NCI-H510A treated with DMSO at 0.1 percent for 48 hours (cell line): ENCODE results near the gene GAA.
"Not testable (repeated sequence)": the region's sequence is repeated elsewhere in the genome, so short reads cannot be mapped to it uniquely, and the experiment has no call there.

Experiments used
- DNase-seq: peaks from one replicate; lab custom pipeline; 2025; lab: John Stamatoyannopoulos, UW

GAA gene

DNA sequence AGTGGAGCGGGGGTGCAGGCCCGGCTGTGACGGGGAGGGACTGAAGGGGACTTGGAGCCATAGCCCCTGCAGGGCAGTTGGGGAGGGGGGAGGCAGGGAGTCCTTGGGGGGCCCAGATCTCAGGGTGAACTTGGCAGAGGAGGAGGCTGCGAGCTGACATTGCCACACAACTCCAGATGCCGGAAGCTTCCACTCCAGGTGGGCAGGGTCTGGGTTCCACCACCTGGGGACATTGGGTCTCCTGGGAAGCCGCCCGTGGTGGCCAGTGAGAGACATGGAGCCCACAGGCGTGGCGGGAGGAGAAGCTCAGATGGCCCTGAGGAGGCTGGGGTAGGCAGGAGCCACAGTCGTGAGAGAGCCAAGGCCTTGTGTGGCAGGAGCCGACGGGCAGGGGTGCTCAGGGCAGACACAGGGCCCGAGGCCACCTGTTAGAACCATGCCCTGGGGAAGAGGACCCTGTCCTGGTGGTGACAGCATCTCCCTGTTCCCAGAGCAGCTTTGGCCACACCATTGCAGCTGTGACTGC is 18.2 kb upstream of the GAA start:
- DNase-seq, result no peak

DNA sequence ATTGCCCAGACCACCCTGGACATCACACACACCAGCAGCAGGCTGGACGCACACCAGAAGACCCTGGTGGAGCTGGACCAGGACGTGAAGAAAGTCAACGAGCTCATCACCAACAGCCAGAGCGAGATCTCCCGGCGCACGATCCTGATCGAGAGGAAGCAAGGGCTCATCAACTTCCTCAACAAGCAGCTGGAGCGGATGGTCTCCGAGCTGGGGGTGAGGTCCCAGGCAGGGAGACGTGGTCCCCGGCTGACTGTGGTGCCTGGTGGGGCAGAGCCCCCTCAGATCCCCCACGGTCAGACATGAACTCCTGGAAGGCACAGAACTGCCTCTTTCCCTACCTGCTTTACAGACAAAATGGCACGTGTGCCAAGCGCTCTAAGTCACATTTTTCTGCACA is 16.6 kb upstream of the GAA start:
- DNase-seq, result no peak

- no peak for DNase-seq
Measured at GRCh38 chr17:80086081-80086480, 15.3 kb upstream of the GAA start.

- no peak for DNase-seq
Measured at GRCh38 chr17:80086616-80087015, 14.8 kb upstream of the GAA start.

GRCh38 chr17:80087346-80088265 is 13.8 kb upstream of the GAA start:
- DNase-seq, result no peak

DNA sequence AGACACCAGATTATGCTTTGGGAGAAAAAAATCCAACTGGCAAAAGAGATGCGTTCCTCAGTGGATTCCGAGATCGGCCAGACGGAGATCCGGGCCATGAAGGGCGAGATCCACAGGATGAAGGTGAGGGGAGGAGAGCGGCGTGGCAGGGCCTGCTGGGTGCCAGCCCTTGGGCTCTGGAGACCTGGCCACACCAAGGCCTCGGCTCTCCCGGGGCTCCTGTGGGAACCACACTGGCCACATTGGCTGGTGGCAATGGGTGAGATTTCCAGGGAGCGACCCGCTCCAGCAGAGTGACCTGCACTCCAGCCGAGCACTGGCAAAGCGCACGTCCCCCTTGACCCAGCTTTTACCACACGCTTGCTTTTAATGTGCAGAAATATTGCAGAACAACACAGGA is 11.6 kb upstream of the GAA start:
- no peak for DNase-seq

GRCh38 chr17:80090164-80090563 is 11.2 kb upstream of the GAA start:
- not testable (repeated sequence) for DNase-seq

DNA sequence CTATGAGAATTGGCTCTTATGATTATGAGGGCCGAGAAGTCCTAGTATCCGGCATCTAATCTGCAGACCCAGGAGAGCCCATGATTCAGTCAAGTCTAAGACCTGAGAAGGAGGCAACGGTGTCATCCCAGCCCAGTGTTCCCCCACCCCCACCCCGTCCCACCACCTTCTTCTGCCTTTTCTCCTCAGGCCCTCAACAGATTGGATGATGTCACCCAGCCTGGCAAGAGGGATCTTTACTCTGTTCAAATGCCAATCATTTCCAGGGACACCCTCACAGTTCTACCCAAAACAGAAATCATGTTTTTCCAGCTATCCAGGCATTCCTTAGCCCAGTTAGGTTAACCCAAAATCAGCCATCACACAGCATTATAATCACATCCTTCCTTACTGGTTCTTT is 10.0 kb upstream of the GAA start:
- no peak for DNase-seq

- DNase-seq, result no peak
Measured at GRCh38 chr17:80092959-80093358, 8.4 kb upstream of the GAA start.

DNA sequence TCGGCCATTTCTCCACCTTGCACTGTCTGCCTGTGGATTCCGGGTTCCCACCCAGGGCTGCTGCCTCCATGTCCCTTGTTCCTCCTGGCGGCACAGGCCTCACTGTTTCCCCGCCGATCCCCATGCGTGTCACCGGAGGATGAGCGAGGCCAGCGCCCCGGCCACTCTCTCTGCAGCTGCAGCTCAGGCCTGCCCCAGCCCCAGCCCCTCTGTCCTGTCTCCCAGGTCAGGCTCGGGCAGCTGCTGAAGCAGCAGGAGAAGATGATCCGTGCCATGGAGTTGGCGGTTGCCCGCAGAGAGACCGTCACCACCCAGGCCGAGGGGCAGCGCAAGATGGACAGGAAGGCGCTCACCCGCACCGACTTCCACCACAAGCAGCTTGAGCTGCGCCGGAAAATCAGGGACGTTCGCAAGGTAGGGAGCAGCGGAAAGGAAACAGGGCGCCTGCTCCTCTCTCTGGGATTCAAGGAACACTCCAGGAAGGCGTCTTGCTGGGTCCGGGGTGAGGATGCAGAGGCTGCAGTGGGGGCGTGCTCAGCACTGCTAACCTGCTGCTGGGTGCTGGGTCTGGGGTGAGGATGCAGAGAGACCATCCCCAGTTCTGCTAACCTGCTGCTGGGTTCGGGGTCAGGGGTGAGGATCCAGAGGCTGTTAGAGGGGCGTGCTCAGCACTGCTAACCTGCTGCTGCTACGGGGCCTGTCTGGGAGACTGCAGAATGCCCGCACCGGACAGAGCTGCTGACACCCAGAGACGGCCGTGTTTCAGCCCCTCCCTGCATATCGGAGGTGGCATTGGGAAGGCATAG is 6.1 kb upstream of the GAA start:
- DNase-seq, result no peak

GRCh38 chr17:80095844-80096475 is 5.4 kb upstream of the GAA start:
- no peak for DNase-seq

DNA sequence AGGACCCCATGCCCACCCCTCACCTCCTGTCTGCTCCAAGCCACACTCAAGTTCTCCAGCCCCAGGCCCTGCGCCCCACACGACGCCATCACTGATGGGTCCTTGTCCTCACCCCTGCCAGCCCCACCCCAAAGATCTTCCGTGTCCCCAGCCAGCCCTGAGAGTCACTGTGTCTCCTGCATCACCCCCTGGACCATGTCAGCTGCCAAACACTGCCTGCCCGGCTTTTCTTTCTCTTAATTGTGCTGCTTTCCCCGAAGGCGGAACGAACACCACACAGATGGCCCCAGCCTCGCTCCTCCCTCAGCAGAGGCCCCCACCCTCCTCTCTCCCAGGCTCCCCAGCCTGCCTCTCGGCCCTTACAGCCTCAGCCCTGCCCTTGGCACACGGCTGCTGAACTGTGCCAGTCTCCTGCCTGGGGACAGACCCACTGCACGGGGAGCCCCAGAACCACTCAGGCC is 4.8 kb upstream of the GAA start:
- DNase-seq, result no peak

GRCh38 chr17:80097127-80097621 is 4.2 kb upstream of the GAA start:
- no peak for DNase-seq

DNA sequence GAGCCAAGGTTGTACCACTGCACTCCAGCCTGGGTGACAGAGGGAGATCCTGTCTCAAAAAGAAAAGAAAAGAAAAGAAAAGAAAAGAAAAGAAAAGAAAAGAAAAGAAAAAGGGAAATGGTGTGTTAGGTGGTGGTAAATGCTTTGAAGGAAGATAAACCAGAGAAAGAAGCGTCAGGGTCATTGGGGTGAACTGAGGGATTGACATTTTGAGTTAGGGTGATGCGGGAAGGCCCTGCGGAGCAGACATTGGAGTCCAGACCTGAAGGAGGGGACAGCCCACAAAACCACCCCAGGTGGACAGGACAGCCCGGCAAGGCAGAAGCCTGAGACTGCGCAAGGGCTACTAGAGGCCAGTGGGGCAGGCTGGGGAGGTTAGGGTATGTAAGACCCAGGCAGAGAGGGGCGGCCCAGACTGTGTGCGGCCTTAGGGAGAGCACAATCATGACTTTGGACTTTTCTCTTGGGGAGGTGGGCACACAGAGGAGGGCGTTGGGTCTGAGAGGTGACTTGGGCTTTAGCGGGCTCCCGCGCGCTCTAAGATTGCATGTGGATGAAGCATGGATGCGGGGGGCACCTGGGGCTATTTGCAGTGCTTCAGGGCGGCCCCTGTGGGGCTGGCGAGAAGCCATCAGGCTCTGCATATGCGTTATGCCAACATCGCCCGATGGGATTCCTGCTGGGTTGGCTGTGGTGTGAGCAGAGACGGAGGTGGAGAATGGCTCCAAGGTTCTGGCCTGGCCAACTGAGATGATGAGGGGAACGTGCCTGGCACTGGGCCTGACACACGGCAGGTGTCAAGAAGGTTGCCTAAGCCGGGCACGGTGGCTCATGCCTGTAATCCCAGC is 3.3 kb upstream of the GAA start:
- DNase-seq, result no peak

GRCh38 chr17:80099291-80100034 is 1.9 kb upstream of the GAA start:
- DNase-seq, result no peak

DNA sequence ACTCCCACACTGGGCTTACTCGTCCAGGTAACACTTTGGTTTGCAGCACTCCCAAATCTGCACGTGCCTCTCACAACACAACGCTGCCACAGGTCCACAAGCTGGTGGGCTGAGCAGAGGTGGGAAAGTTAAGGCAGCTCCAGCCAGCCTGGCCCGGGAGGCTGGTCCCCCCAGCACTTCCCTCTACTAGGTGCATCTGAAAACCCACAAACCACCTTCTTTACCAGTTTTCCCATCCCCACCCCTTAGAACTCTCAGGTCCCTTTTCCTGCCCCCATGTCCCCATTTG is 1.4 kb upstream of the GAA start:
- no peak for DNase-seq

DNA sequence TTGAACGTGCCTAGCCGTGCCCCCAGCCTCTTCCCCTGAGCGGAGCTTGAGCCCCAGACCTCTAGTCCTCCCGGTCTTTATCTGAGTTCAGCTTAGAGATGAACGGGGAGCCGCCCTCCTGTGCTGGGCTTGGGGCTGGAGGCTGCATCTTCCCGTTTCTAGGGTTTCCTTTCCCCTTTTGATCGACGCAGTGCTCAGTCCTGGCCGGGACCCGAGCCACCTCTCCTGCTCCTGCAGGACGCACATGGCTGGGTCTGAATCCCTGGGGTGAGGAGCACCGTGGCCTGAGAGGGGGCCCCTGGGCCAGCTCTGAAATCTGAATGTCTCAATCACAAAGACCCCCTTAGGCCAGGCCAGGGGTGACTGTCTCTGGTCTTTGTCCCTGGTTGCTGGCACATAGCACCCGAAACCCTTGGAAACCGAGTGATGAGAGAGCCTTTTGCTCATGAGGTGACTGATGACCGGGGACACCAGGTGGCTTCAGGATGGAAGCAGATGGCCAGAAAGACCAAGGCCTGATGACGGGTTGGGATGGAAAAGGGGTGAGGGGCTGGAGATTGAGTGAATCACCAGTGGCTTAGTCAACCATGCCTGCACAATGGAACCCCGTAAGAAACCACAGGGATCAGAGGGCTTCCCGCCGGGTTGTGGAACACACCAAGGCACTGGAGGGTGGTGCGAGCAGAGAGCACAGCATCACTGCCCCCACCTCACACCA is 724 bp downstream of the GAA start:
- no peak for DNase-seq

DNA sequence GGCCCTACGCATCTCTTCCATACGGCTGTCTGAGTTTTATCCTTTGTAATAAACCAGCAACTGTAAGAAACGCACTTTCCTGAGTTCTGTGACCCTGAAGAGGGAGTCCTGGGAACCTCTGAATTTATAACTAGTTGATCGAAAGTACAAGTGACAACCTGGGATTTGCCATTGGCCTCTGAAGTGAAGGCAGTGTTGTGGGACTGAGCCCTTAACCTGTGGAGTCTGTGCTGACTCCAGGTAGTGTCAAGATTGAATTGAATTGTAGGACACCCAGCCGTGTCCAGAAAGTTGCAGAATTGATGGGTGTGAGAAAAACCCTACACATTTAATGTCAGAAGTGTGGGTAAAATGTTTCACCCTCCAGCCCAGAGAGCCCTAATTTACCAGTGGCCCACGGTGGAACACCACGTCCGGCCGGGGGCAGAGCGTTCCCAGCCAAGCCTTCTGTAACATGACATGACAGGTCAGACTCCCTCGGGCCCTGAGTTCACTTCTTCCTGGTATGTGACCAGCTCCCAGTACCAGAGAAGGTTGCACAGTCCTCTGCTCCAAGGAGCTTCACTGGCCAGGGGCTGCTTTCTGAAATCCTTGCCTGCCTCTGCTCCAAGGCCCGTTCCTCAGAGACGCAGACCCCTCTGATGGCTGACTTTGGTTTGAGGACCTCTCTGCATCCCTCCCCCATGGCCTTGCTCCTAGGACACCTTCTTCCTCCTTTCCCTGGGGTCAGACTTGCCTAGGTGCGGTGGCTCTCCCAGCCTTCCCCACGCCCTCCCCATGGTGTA is 1.5 kb downstream of the GAA start:
- DNase-seq, result no peak

- DNase-seq, result no peak
Measured at GRCh38 chr17:80103449-80104085, 2.2 kb downstream of the GAA start.
